Activated naive CD8-positive, alpha-beta T cell treated with anti-CD3 and anti-CD28 coated beads, Interleukin-2, amount 10 ng/mL, durations not matched to agents 7 days and 5 days (primary cell): ENCODE data around the gene SECTM1. TPM values are rescaled to one million over a fixed set of nuclear protein-coding genes. Genes with fewer than 3 reads are reported as not detected.
A peak's percentile ranks its signal among the peaks of the same experiment; 100 is the strongest.

ENCODE experiments used
- ATAC-seq: fragments of 150-1000 bp; cut with Tn5 transposase; one replicate; pipeline ENCODE4 v1.10.0; 2021; ENCODE audit warnings: low read depth, moderate library complexity
- POLR2A ChIA-PET: fragments of 350-600 bp; sonication (Branson Sonifier 250); formaldehyde crosslinking; loops from one replicate; lab custom pipeline; 2021; ENCODE audit warnings: antibody characterized with exemption; lab: Charles Lee
- DNase-seq: peaks from one replicate; pipeline ENCODE4 v3.0.0; 2021
- H3K27ac Mint-ChIP-seq: one replicate; pipeline ENCODE4 v1.8.0; 2022; ENCODE audit warnings: mild to moderate bottlenecking, mixed read lengths
- H3K27me3 Mint-ChIP-seq: one replicate; pipeline ENCODE4 v1.8.0; 2022; ENCODE audit warnings: mild to moderate bottlenecking, moderate library complexity, mixed read lengths
- H3K36me3 Mint-ChIP-seq: one replicate; pipeline ENCODE4 v1.8.0; 2021; ENCODE audit warnings: mild to moderate bottlenecking, mixed read lengths
- H3K4me1 Mint-ChIP-seq: one replicate; pipeline ENCODE4 v1.8.0; 2021; ENCODE audit warnings: mixed read lengths
- H3K4me3 Mint-ChIP-seq: one replicate; pipeline ENCODE4 v1.8.0; 2022; ENCODE audit warnings: mild to moderate bottlenecking, moderate library complexity, mixed read lengths
- H3K9me3 Mint-ChIP-seq: one replicate; pipeline ENCODE4 v1.8.0; 2021; ENCODE audit warnings: mixed read lengths
- total RNA-seq, 2 experiments: library from RNA; stranded (reverse); gene quantifications; one replicate each; pipeline ENCODE4 v1.2.3, GENCODE V29; 2021

SECTM1 gene
- total RNA-seq, 2 experiments from 2014 or later = 0.86 to 1.0 TPM

- no peak overlapping the region for H3K4me3 Mint-ChIP-seq
These were observed 9.9 kb downstream of the SECTM1 start for GRCh38 chr17:82323514-82324234.

GRCh38 chr17:82322526-82323453 lies 10.8 kb downstream of the SECTM1 start:
- Mint-ChIP-seq H3K4me3 (no peak overlapping the region), H3K27ac (no peak overlapping the region), H3K4me1 (peaks cover 6% of the 10 kb centered on the region), H3K27me3 (no peaks in the 10 kb centered on the region), H3K9me3 (no peaks in the 10 kb centered on the region), H3K36me3 (no peaks in the 10 kb centered on the region)
- POLR2A ChIA-PET = interaction anchor here (2.3 kb wide), 1 partner anchor 25 kb away, joined by 5 read pairs; no protein-coding TSS in a partner anchor
- ATAC-seq = no peak
- no peak for DNase-seq

More at GRCh38 chr17:82323514-82324234, 9.9 kb downstream of the SECTM1 start:
- no peak for ATAC-seq
- DNase-seq = no peak
- Mint-ChIP-seq H3K4me1 (peaks cover 6% of the 10 kb centered on the region), H3K27ac (no peak overlapping the region), H3K9me3 (no peaks in the 10 kb centered on the region), H3K36me3 (no peaks in the 10 kb centered on the region), H3K27me3 (no peaks in the 10 kb centered on the region)
- POLR2A ChIA-PET = interaction anchor here (2.3 kb wide), 1 partner anchor 26 kb away, joined by 5 read pairs; no protein-coding TSS in a partner anchor

GRCh38 chr17:82321947-82322466 lies 11.6 kb downstream of the SECTM1 start:
- peaks cover 6% of the 10 kb centered on the region for H3K4me1 Mint-ChIP-seq
- POLR2A ChIA-PET = interaction anchor here (1.1 to 2.3 kb wide), 2 partner anchors 19 to 24 kb away, joined by 5 read pairs; no protein-coding TSS in a partner anchor
- no peak for ATAC-seq
- no peaks in the 10 kb centered on the region for H3K36me3 Mint-ChIP-seq
- no peak for DNase-seq
- H3K27me3 Mint-ChIP-seq = no peaks in the 10 kb centered on the region
- peak overlapping the region; percentile 21 for H3K27ac Mint-ChIP-seq
- no peaks in the 10 kb centered on the region for H3K9me3 Mint-ChIP-seq
- H3K4me3 Mint-ChIP-seq = no peak overlapping the region

- POLR2A ChIA-PET = interaction anchor here (0.7 to 2.3 kb wide), 3 partner anchors 18 to 24 kb away, joined by 3 to 5 read pairs (median 5); no protein-coding TSS in a partner anchor
- peaks cover 6% of the 10 kb centered on the region for H3K4me1 Mint-ChIP-seq
- H3K27ac Mint-ChIP-seq = peak overlapping the region; percentile 81
- peak; percentile 6 for ATAC-seq
- DNase-seq = peak; percentile 87
- H3K4me3 Mint-ChIP-seq = peak overlapping the region; percentile 73
- no peaks in the 10 kb centered on the region for H3K36me3 Mint-ChIP-seq
- no peaks in the 10 kb centered on the region for H3K9me3 Mint-ChIP-seq
- H3K27me3 Mint-ChIP-seq = no peaks in the 10 kb centered on the region
These were observed 12.3 kb downstream of the SECTM1 start for GRCh38 chr17:82320956-82321927.

GRCh38 chr17:82320140-82320840 lies 13.3 kb downstream of the SECTM1 start:
- no peaks in the 10 kb centered on the region for H3K27me3 Mint-ChIP-seq
- ATAC-seq (no peak), DNase-seq (no peak)
- H3K36me3 Mint-ChIP-seq = peaks cover 5% of the 10 kb centered on the region
- POLR2A ChIA-PET = interaction anchor here (0.7 kb wide), 1 partner anchor 22 kb away, joined by 3 read pairs; no protein-coding TSS in a partner anchor
- H3K4me3 Mint-ChIP-seq = no peak overlapping the region
- H3K4me1 Mint-ChIP-seq = peaks cover 9% of the 10 kb centered on the region
- H3K9me3 Mint-ChIP-seq = no peaks in the 10 kb centered on the region
- no peak overlapping the region for H3K27ac Mint-ChIP-seq

DNA sequence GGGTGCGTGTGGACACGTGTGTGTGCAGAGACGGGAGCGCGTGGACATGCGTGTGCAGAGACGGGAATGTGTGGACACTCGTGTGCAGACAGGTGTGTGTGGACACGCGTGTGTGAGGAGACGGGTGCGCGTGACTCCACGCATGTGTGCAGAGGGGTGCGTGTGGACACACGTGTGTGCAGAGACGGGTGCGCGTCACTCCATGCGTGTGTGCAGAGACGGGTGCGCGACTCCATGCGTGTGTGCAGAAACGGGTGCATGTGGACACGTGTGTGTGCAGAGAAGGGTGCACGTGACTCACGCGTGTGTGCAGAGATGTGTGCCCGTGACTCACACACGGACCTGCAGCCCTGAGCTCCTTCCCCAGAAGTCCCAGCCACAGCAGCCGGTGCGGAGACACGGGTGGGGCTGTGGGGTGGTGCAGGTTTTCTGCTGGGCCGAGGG lies 13.9 kb downstream of the SECTM1 start:
- no peak overlapping the region for H3K4me3 Mint-ChIP-seq
- H3K4me1 Mint-ChIP-seq = peaks cover 11% of the 10 kb centered on the region
- no peak overlapping the region for H3K27ac Mint-ChIP-seq
- no peaks in the 10 kb centered on the region for H3K9me3 Mint-ChIP-seq
- no peak for DNase-seq
- H3K36me3 Mint-ChIP-seq = peaks cover 5% of the 10 kb centered on the region
- no peak for ATAC-seq
- POLR2A ChIA-PET = no interaction called here
- H3K27me3 Mint-ChIP-seq = no peaks in the 10 kb centered on the region

DNA sequence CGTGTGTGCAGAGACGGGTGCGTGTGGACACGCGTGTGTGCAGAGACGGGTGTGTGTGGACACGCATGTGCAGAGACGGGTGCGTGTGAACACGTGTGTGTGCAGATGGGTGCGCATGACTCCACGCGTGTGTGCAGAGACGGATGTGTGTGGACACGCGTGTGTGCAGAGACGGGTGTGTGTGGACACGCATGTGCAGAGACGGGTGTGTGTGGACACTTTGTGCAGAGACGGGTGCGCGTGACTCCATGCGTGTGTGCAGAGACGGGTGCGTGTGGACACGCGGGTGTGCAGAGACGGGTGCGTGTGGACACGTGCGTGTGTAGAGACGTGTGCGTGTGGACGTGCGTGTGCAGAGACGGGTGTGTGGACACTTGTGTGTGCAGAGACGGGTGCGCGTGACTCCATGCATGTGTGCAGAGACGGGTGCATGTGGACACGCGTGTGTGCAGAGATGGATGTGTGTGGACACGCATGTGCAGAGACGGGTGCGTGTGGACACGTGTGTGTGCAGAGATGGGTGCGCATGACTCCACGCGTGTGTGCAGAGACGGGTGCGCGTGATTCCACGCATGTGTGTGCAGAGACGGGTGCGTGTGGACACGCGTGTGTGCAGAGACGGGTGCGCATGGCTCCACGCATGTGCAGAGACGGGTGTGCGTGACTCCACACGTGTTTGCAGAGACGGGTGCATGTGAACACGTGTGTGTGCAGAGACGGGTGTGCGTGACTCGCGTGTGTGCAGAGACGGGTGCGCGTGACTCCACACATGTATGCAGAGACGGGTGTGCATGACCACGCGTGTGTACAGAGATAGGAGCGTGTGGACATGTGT lies 14.6 kb downstream of the SECTM1 start:
- Mint-ChIP-seq H3K9me3 (no peaks in the 10 kb centered on the region), H3K4me1 (peaks cover 12% of the 10 kb centered on the region), H3K27ac (no peak overlapping the region), H3K27me3 (no peaks in the 10 kb centered on the region), H3K36me3 (peaks cover 8% of the 10 kb centered on the region), H3K4me3 (no peak overlapping the region)
- POLR2A ChIA-PET = no interaction called here
- DNase-seq (no peak), ATAC-seq (no peak)

DNA sequence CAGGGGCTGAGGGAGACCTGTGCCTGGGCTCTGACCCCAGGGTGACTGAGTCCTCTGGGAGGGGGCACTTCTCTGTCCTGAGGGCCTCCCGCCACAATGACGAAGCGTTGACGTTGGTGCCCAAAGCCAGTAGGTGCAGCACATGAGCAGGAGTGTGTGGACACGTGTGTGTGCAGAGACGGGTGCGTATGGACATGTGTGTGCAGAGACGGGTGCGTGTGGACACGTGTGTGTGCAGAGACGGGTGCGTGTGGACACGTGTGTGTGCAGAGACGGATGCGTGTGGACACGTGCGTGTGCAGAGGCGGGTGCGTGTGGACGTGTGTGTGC lies 15.4 kb downstream of the SECTM1 start:
- no peak overlapping the region for H3K27ac Mint-ChIP-seq
- no peaks in the 10 kb centered on the region for H3K27me3 Mint-ChIP-seq
- DNase-seq (peak; percentile 39), ATAC-seq (no peak)
- no peak overlapping the region for H3K4me3 Mint-ChIP-seq
- H3K9me3 Mint-ChIP-seq = no peaks in the 10 kb centered on the region
- peaks cover 12% of the 10 kb centered on the region for H3K4me1 Mint-ChIP-seq
- POLR2A ChIA-PET = interaction anchor here (1.0 to 10.2 kb wide), 7 partner anchors 18 to 139 kb away, joined by 3 to 222 read pairs (median 7); partner anchors contain the start of genes CSNK1D and SLC16A3
- H3K36me3 Mint-ChIP-seq = peaks cover 11% of the 10 kb centered on the region

DNA sequence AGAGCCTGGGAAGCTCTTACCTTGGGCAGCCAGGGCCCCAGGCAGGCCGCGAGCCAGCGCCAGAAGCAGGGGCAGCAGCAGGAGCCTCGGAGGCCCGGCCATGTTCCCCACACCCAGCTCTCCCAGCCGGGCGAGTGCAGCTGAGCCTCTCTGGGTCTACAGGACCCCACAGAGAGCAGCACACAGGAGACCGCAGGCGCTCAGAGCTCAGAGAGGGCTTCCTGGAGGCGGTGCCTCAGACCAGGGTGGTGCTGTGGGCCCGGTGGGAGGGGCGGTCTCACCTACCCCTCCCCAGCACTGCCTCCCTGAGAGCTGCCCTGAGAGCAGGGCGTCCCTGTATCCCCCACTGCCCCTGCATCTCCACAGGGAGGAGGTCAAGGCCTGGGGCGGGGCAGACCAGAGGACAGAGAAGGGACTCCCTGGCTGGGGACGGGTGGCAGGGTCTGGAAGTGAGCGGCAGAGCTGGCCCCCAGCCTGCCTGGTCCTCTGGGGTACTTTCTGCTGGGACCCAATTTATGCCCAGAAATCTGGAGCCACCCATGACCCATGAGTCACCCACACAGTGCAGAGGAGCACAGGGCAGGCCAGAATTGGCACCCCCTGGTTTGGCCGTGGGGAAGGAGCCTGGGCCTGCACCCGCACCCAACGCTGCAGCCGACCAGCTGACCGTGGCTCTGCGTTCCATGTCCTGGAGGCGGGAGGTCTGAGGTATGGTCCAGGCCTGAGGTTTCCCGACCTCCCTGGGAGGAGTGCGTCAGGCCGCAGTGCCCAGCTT lies 16.0 kb downstream of the SECTM1 start, which contains the start of gene CD7:
Gene CD7, minus strand, starts transcription at position 215 of the 775 bp plus-strand sequence. Its CDS starts 113 bp downstream, at position 102.
- POLR2A ChIA-PET = interaction anchor here (0.9 to 10.2 kb wide), 16 partner anchors 10 to 287 kb away, joined by 3 to 222 read pairs (median 5); partner anchors contain the start of genes CSNK1D and SLC16A3
- peak; percentile 81 for ATAC-seq
- DNase-seq = peak; percentile 79

GRCh38 chr17:82316651-82317393 lies 16.7 kb downstream of the SECTM1 start:
- no peak for DNase-seq
- Mint-ChIP-seq H3K36me3 (peaks cover 11% of the 10 kb centered on the region), H3K4me3 (peak overlapping the region; percentile 90), H3K27ac (no peak overlapping the region), H3K4me1 (peaks cover 12% of the 10 kb centered on the region), H3K9me3 (no peaks in the 10 kb centered on the region), H3K27me3 (no peaks in the 10 kb centered on the region)
- POLR2A ChIA-PET = interaction anchor here (0.6 to 10.2 kb wide), 17 partner anchors 9 to 606 kb away, joined by 3 to 222 read pairs (median 5); partner anchors contain the start of gene SLC16A3
- peak; percentile 35 for ATAC-seq

More for the DNA sequence above, 16.0 kb downstream of the SECTM1 start, which contains the start of gene CD7:
- no peaks in the 10 kb centered on the region for H3K27me3 Mint-ChIP-seq
- H3K27ac Mint-ChIP-seq = no peak within 1 kb of the TSS
- H3K36me3 Mint-ChIP-seq = peaks cover 11% of the 10 kb centered on the region
- H3K4me1 Mint-ChIP-seq = peaks cover 12% of the 10 kb centered on the region
- H3K4me3 Mint-ChIP-seq = peak within 1 kb of the TSS; percentile 90
- no peaks in the 10 kb centered on the region for H3K9me3 Mint-ChIP-seq
